ENCODE data around the gene LIN7B.
A peak's percentile ranks its signal among the peaks of the same experiment; 100 is the strongest.

The LIN7B gene

DNA sequence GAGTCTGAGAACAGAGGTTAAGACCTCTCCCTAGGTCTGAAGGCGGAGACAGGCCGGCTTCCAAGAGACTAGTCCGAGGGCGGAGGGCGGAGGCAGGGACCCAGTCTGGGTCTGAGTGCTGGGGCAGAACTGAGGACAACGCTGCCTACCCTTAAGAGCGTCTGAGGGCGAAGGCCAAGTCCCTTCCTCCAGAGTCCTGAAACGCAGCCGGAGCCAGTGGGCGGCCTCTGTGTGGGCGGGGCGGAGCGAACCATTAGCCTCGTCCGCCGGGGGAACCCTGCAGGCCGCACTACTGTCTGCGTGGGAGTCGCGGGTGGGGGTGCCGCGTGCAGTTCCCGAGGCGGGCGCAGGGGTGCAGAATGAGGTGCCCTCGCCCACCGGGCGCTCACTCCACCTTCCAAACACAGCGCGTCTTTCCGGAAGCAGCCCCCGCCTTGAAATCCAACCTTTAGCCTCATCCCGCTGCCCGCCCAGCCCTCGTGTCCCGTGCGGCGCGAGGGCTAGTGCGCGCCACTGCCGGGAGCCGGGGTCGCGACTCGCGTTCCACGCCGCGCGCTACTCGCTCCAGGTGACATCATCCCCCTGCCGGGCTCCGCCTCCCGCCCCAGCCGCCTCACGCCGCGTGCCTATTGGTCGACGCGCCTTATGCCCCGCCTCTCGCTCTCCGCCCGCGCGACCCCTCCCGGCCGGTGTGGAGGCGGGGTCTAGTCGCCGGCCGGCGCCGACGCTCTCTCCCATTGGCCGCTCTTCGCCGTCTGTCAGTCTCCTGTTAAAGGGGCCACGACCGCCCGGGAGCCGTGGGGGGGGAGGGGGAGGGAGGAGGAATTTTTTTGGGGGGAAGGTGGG is 4.6 kb downstream of the LIN7B start, which contains the start of gene C19orf73 (continued):
- TF ChIP-seq, protein P1, sequence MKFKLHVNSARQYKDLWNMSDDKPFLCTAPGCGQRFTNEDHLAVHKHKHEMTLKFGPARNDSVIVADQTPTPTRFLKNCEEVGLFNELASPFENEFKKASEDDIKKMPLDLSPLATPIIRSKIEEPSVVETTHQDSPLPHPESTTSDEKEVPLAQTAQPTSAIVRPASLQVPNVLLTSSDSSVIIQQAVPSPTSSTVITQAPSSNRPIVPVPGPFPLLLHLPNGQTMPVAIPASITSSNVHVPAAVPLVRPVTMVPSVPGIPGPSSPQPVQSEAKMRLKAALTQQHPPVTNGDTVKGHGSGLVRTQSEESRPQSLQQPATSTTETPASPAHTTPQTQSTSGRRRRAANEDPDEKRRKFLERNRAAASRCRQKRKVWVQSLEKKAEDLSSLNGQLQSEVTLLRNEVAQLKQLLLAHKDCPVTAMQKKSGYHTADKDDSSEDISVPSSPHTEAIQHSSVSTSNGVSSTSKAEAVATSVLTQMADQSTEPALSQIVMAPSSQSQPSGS (tag by site-specific recombination; IDR thresholded peaks at IDR 0.05; ENCODE audit: low read depth): peak; percentile 92
- TF ChIP-seq GFI1B (tag by site-specific recombination; IDR thresholded peaks at IDR 0.05) (no peak), ZNF211 (tag by site-specific recombination; IDR thresholded peaks at IDR 0.05; ENCODE audit: low read depth) (no peak), YY2 (tag by site-specific recombination; IDR thresholded peaks at IDR 0.05) (peak; percentile 39; the same call in 1 of the 2 replicates), ZNF654 (tag by site-specific recombination; IDR thresholded peaks at IDR 0.05; ENCODE audit: low read depth) (no peak), ZNF544 (tag by site-specific recombination; IDR thresholded peaks at IDR 0.05) (no peak), OSR2 (tag by site-specific recombination; IDR thresholded peaks at IDR 0.05) (peak; percentile 54), HIC1 (tag by site-specific recombination; IDR thresholded peaks at IDR 0.05) (peak; percentile 81), ZNF157 (tag by site-specific recombination; IDR thresholded peaks at IDR 0.05) (no peak), ZNF548 (tag by site-specific recombination; IDR thresholded peaks at IDR 0.05) (no peak), BCL11B (tag by site-specific recombination; IDR thresholded peaks at IDR 0.05; ENCODE audit: low read depth) (peak; percentile 88; the same call in 1 of the 2 replicates), ZNF792 (tag by site-specific recombination; IDR thresholded peaks at IDR 0.05) (0 out of 2 replicates have a peak, but pooled peaks have one; percentile 55), MZF1 (tag by site-specific recombination; IDR thresholded peaks at IDR 0.05; ENCODE audit: borderline replicate concordance) (no peak), ZNF530 (tag by site-specific recombination; IDR thresholded peaks at IDR 0.05; ENCODE audit: low read depth) (no peak), ZNF629 (tag by site-specific recombination; IDR thresholded peaks at IDR 0.05) (peak; percentile 81), ZIC2 (tag by site-specific recombination; IDR thresholded peaks at IDR 0.05) (peak; percentile 59), ZNF341 (tag by site-specific recombination; IDR thresholded peaks at IDR 0.05; ENCODE audit: low read depth) (no peak), ZBTB1 (tag by site-specific recombination; IDR thresholded peaks at IDR 0.05) (no peak), ZNF48 (tag by site-specific recombination; IDR thresholded peaks at IDR 0.05) (no peak)
- TF ChIP-seq, protein P2, sequence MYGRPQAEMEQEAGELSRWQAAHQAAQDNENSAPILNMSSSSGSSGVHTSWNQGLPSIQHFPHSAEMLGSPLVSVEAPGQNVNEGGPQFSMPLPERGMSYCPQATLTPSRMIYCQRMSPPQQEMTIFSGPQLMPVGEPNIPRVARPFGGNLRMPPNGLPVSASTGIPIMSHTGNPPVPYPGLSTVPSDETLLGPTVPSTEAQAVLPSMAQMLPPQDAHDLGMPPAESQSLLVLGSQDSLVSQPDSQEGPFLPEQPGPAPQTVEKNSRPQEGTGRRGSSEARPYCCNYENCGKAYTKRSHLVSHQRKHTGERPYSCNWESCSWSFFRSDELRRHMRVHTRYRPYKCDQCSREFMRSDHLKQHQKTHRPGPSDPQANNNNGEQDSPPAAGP (tag by site-specific recombination; IDR thresholded peaks at IDR 0.05): peak; percentile 88
- TF ChIP-seq, protein P3, sequence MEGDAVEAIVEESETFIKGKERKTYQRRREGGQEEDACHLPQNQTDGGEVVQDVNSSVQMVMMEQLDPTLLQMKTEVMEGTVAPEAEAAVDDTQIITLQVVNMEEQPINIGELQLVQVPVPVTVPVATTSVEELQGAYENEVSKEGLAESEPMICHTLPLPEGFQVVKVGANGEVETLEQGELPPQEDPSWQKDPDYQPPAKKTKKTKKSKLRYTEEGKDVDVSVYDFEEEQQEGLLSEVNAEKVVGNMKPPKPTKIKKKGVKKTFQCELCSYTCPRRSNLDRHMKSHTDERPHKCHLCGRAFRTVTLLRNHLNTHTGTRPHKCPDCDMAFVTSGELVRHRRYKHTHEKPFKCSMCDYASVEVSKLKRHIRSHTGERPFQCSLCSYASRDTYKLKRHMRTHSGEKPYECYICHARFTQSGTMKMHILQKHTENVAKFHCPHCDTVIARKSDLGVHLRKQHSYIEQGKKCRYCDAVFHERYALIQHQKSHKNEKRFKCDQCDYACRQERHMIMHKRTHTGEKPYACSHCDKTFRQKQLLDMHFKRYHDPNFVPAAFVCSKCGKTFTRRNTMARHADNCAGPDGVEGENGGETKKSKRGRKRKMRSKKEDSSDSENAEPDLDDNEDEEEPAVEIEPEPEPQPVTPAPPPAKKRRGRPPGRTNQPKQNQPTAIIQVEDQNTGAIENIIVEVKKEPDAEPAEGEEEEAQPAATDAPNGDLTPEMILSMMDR (tag by site-specific recombination; IDR thresholded peaks at IDR 0.05): peak; percentile 91
- TF ChIP-seq, protein P4, sequence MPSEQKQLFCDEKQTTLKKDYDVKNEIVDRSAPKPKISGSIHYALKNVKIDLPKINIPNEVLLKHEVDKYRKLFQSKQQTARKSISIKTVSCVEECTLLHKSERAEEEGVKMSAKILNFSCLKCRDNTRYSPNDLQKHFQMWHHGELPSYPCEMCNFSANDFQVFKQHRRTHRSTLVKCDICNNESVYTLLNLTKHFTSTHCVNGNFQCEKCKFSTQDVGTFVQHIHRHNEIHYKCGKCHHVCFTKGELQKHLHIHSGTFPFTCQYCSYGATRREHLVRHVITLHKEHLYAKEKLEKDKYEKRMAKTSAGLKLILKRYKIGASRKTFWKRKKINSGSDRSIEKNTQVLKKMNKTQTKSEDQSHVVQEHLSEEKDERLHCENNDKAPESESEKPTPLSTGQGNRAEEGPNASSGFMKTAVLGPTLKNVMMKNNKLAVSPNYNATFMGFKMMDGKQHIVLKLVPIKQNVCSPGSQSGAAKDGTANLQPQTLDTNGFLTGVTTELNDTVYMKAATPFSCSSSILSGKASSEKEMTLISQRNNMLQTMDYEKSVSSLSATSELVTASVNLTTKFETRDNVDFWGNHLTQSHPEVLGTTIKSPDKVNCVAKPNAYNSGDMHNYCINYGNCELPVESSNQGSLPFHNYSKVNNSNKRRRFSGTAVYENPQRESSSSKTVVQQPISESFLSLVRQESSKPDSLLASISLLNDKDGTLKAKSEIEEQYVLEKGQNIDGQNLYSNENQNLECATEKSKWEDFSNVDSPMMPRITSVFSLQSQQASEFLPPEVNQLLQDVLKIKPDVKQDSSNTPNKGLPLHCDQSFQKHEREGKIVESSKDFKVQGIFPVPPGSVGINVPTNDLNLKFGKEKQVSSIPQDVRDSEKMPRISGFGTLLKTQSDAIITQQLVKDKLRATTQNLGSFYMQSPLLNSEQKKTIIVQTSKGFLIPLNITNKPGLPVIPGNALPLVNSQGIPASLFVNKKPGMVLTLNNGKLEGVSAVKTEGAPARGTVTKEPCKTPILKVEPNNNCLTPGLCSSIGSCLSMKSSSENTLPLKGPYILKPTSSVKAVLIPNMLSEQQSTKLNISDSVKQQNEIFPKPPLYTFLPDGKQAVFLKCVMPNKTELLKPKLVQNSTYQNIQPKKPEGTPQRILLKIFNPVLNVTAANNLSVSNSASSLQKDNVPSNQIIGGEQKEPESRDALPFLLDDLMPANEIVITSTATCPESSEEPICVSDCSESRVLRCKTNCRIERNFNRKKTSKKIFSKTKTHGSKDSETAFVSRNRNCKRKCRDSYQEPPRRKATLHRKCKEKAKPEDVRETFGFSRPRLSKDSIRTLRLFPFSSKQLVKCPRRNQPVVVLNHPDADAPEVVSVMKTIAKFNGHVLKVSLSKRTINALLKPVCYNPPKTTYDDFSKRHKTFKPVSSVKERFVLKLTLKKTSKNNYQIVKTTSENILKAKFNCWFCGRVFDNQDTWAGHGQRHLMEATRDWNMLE (tag by site-specific recombination; conservative IDR thresholded peaks at IDR 0.05; ENCODE audit: low read depth): no peak
- TF ChIP-seq, protein P5, sequence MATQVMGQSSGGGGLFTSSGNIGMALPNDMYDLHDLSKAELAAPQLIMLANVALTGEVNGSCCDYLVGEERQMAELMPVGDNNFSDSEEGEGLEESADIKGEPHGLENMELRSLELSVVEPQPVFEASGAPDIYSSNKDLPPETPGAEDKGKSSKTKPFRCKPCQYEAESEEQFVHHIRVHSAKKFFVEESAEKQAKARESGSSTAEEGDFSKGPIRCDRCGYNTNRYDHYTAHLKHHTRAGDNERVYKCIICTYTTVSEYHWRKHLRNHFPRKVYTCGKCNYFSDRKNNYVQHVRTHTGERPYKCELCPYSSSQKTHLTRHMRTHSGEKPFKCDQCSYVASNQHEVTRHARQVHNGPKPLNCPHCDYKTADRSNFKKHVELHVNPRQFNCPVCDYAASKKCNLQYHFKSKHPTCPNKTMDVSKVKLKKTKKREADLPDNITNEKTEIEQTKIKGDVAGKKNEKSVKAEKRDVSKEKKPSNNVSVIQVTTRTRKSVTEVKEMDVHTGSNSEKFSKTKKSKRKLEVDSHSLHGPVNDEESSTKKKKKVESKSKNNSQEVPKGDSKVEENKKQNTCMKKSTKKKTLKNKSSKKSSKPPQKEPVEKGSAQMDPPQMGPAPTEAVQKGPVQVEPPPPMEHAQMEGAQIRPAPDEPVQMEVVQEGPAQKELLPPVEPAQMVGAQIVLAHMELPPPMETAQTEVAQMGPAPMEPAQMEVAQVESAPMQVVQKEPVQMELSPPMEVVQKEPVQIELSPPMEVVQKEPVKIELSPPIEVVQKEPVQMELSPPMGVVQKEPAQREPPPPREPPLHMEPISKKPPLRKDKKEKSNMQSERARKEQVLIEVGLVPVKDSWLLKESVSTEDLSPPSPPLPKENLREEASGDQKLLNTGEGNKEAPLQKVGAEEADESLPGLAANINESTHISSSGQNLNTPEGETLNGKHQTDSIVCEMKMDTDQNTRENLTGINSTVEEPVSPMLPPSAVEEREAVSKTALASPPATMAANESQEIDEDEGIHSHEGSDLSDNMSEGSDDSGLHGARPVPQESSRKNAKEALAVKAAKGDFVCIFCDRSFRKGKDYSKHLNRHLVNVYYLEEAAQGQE (tag by site-specific recombination; IDR thresholded peaks at IDR 0.05): peak; percentile 55

Data from HEK293 (cell line).